HG03097 (cell line): Measurements from ENCODE around the gene NSUN7.
A peak's percentile ranks its signal among the peaks of the same experiment; 100 is the strongest.

Experiments used
- ATAC-seq: cut with Tn5 transposase; IDR thresholded peaks from one replicate; pipeline ENCODE4 v1.9.1; 2021; ENCODE audit not compliant: unreplicated experiment, low FRiP score

Gene NSUN7

GRCh38 chr4:40842725-40843423 is 93.1 kb downstream of the NSUN7 start:
- no peak for ATAC-seq

DNA sequence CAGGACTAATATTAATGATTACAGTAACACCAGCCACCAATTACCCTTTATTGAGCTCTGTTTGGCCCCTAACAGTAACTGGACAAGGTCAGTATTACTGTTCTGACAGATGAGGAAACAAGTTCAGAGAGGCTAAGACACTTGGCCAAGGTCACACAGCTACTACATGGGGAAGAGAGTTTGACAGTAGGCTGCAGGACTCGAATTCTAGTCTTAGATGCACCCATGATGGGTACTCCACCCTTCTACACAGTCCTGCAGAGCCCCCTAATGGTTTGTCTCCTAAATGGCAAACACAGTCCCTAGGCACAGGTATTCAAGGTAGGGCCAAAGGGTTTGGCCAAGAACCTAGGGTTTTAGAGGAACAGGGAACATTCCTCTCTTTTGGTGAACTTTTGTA is 93.9 kb downstream of the NSUN7 start:
- ATAC-seq = no peak

GRCh38 chr4:40844261-40844660 is 94.5 kb downstream of the NSUN7 start:
- no peak for ATAC-seq

DNA sequence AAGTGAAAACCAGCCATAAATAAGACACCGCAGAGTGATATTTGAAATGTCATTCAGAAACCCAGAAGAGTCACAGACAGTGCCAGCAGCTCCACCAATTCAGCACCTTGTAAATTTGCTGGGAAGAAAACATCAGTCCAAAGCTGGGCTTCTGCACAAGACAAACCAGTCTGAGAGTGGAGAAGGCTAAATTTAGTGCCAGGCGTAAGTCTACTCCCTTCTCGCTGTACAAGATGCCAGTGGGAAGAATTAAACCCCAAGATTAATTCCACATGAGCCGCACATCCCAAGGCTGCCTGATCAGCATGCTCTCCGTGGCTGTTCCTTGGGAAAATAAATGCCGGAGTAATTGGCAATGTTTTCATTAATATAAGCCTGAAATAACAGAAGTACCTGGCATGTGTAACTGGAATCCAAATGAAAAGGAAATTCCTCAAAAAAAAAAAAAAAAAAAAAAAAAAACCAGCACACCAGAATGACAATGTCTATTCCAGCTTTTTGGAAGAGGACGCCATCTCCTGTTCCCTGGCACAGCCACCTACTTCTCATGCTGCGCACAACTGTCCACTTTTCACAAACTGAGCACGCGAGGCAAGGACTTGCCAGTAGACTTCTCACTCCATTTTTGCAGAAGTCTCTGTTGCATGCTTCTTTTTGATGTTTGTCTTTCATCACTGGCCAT is 95.5 kb downstream of the NSUN7 start:
- ATAC-seq = no peak

GRCh38 chr4:40846532-40846931 is 96.8 kb downstream of the NSUN7 start:
- ATAC-seq = no peak

DNA sequence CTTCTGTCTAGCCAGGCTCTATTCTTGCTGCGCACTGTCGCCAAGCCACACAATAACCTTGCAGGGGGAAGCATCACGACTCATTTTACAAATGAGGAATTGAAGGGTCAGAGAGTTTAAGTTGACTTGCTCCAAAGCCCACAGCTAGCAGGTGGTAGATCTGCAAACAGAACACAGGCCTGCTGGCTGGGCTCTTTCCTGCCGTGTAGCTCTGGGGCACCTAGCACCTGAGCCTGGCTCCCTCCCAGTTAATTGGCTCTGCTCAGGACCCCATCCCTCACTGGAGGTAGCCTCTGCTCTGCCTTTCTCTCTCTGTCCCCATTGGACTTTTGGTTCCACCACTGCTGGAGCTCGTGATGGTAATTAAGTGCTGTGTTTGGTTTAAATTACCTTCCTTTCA is 98.5 kb downstream of the NSUN7 start:
- ATAC-seq = no peak

GRCh38 chr4:40848940-40849339 is 99.2 kb downstream of the NSUN7 start:
- ATAC-seq = no peak

GRCh38 chr4:40850496-40850895 is 100.7 kb downstream of the NSUN7 start:
- no peak for ATAC-seq

DNA sequence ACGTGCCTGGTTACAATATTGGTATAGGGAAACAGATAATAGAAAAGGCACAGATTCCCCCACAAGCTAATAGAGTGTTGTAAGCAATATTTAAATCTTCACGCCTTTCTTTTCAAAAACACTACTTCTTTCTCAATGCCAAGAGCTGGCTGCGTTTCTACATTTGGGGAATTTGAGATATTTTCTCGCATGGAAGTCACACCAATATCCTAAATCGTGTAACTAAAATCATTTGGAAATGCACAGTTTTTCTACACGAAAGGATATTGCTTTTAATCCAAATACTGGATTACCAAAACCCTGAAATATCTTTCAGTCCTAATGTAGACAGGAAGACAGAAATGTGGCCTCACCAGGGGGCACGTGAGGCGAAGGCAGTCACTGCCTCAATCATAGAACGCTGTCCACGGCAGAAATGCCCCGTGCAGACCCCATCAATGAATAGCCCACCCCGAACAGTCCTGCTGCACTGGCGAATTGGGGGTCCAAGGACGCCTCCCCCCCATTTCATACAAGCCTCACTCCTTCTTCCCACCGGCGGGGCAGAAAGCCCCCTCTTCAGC is 106.6 kb downstream of the NSUN7 start:
- no peak for ATAC-seq

GRCh38 chr4:40856840-40857362 is 107.1 kb downstream of the NSUN7 start:
- peak; percentile 93 for ATAC-seq

DNA sequence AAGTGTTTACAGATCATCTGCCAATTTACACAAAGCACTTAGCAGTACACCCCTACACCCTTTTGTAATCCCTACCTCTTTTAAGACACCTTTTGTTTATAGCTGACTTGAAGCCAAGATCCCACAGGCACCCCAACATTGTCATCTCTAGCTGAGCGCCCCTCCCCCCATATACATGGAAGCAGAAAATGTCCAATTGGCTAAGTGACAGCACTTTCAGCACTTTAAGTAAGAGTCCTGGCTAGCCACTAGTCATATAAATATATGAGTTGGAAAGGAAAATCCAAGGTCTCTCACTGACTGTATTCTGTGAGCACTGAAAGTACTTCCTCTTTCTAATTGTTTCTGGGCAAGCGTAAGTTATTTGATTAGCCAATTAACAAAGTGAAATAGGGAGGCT is 108.2 kb downstream of the NSUN7 start:
- ATAC-seq = no peak

DNA sequence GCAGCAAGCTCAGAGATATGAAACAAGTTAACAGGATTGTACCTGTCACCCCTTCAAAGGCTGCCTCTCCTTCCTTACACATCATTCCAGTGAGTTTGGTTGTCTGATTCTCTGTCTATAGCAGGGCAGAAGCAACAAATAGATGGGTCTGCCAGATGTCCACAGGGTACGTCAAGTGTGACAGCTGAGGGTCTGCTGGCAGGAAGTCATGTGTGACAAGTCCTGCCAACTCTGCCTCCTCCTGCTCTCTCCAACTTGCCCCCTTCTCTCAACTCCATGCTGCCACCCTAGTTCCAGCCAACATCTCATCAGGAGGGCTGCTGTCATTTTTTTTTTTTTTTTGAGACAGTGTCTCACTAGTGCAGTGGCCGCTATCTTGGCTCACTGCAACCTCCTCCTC is 109.2 kb downstream of the NSUN7 start:
- no peak for ATAC-seq
